Vagina (tissue), 2 donors: Measurements from ENCODE around the gene PTGIS.

Experiments used
- POLR2A ChIP-seq, 2 donors: fragments of 450-650 bp; IDR thresholded peaks; one replicate each; pipeline ENCODE4 v1.6.1; 2017; ENCODE audit warnings: antibody characterized with exemption in 2 of 2, mild to moderate bottlenecking in 2 of 2, moderate library complexity in 2 of 2
- POLR2AphosphoS5 ChIP-seq, 2 donors: sonication (generic); formaldehyde crosslinking; IDR thresholded peaks; one replicate each; pipeline ENCODE4 v1.9.0; 2017; ENCODE audit warnings: antibody characterized with exemption in 2 of 2, mild to moderate bottlenecking in 2 of 2, low read depth in 1 of 2; ENCODE audit not compliant: insufficient read depth in 1 of 2
- TF ChIP-seq, protein P1 (sequence below), 3 experiments: fragments of 450-650 bp in 2 of 3; fragments of 200-600 bp in 1 of 3; sonication (generic) in 1 of 3; IDR thresholded peaks; one replicate each; pipeline ENCODE4 v1.5.1; 2017 to 2019; ENCODE audit warnings: antibody characterized with exemption in 3 of 3, mild to moderate bottlenecking in 2 of 3, moderate library complexity in 2 of 3

DNA sequence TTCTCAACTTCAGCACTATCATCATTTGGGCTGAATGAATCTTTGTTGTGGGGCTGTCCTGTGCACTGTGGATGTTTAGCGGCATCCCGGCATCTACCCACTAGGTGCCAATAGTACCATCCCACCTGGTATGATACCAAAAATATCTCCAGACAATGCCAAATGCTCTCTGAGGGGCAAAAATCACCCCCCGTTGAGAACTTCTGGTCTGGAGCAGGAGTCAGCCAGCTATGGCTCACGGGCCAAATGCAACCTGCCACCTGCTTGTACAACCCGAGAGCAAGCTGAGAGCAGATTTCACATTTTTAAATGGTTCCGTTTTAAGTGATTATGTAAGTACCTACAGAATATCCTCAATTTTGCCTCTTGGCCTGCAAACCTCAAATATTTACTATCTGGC is 112.2 kb downstream of the PTGIS start:
- TF ChIP-seq, protein P1, sequence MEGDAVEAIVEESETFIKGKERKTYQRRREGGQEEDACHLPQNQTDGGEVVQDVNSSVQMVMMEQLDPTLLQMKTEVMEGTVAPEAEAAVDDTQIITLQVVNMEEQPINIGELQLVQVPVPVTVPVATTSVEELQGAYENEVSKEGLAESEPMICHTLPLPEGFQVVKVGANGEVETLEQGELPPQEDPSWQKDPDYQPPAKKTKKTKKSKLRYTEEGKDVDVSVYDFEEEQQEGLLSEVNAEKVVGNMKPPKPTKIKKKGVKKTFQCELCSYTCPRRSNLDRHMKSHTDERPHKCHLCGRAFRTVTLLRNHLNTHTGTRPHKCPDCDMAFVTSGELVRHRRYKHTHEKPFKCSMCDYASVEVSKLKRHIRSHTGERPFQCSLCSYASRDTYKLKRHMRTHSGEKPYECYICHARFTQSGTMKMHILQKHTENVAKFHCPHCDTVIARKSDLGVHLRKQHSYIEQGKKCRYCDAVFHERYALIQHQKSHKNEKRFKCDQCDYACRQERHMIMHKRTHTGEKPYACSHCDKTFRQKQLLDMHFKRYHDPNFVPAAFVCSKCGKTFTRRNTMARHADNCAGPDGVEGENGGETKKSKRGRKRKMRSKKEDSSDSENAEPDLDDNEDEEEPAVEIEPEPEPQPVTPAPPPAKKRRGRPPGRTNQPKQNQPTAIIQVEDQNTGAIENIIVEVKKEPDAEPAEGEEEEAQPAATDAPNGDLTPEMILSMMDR (IDR thresholded peaks at IDR 0.05) = no peak
- TF ChIP-seq POLR2A (IDR thresholded peaks at IDR 0.05) (no peak), POLR2AphosphoS5 (IDR thresholded peaks at IDR 0.05; ENCODE audit: insufficient read depth in 1 of 2, low read depth in 1 of 2) (no peak)
